AG04449 (cell line): ENCODE measurements around the gene CDH7.

Source experiments
- CTCF ChIA-PET: fragments of 350-600 bp; formaldehyde crosslinking; extraction: SDS; loops from one replicate; lab custom pipeline; 2021; ENCODE audit warnings: antibody characterized with exemption; lab: Yijun Ruan, JAX
- POLR2A ChIA-PET: fragments of 400-600, 350-600 bp; formaldehyde crosslinking; extraction: SDS; loops from one replicate; lab custom pipeline; 2020; ENCODE audit warnings: antibody characterized with exemption, inconsistent platforms; lab: Yijun Ruan, JAX
- DNase-seq: peaks from one replicate; pipeline ENCODE4 v3.0.0-alpha.2; 2010; ENCODE audit warnings: low read depth, low spot score
- H3K4me3 ChIP-seq: 2 replicates; pipeline ENCODE4 v1.5.1; 2011; ENCODE audit warnings: low read depth, mild to moderate bottlenecking, control low read depth, low read length
- CTCF ChIP-seq: IDR thresholded peaks from one replicate; pipeline ENCODE4 v1.5.1; 2011; ENCODE audit warnings: mild to moderate bottlenecking, moderate library complexity, low read length, control low read depth, inconsistent platforms; ENCODE audit not compliant: insufficient read depth; ENCODE audit errors: missing control alignments

The CDH7 gene

GRCh38 chr18:65762556-65762955 is 11.7 kb downstream of the CDH7 start:
- no peak for DNase-seq

GRCh38 chr18:65767406-65767805 is 16.6 kb downstream of the CDH7 start:
- POLR2A ChIA-PET = no interaction called here
- no peak for DNase-seq
- H3K4me3 ChIP-seq = no peak overlapping the region
- CTCF ChIA-PET = no interaction called here
- TF ChIP-seq CTCF = no peak

More at GRCh38 chr18:65762556-65762955, 11.7 kb downstream of the CDH7 start:
- ChIA-PET CTCF (no interaction called here), POLR2A (no interaction called here)
- H3K4me3 ChIP-seq = no peak overlapping the region
- TF ChIP-seq CTCF = no peak

- TF ChIP-seq CTCF = no peak
- ChIA-PET CTCF (no interaction called here), POLR2A (no interaction called here)
- H3K4me3 ChIP-seq = no peak overlapping the region
- DNase-seq = no peak
Observed at GRCh38 chr18:65768120-65768778, 17.4 kb downstream of the CDH7 start.

GRCh38 chr18:65769652-65770051 is 18.8 kb downstream of the CDH7 start:
- no peak for DNase-seq
- no peak overlapping the region for H3K4me3 ChIP-seq
- POLR2A ChIA-PET = no interaction called here
- no peak for TF ChIP-seq CTCF
- CTCF ChIA-PET = no interaction called here

GRCh38 chr18:65786474-65786873 is 35.7 kb downstream of the CDH7 start:
- no peak overlapping the region for H3K4me3 ChIP-seq
- ChIA-PET CTCF (no interaction called here), POLR2A (no interaction called here)
- no peak for DNase-seq
- no peak for TF ChIP-seq CTCF

GRCh38 chr18:65788373-65788772 is 37.6 kb downstream of the CDH7 start:
- CTCF ChIA-PET = no interaction called here
- no peak overlapping the region for H3K4me3 ChIP-seq
- TF ChIP-seq CTCF = no peak
- DNase-seq = no peak
- POLR2A ChIA-PET = no interaction called here
